GM19193 (cell line): ENCODE data around the gene RARB.

Source experiments
- POLR2A ChIP-seq: IDR thresholded peaks from 4 replicates; pipeline ENCODE4 v1.6.1; 2011; ENCODE audit not compliant: insufficient read depth, insufficient read length; ENCODE audit errors: extremely low read depth

The RARB gene

GRCh38 chr3:25427942-25428788 is at the start of gene RARB:
Gene RARB, plus strand, starts transcription at chr3:25428263. Its CDS starts 469 bp downstream, at chr3:25428732.
- no peak for TF ChIP-seq POLR2A

- TF ChIP-seq POLR2A: no peak
Measured at GRCh38 chr3:25378786-25379311, 49.2 kb upstream of the RARB start.

- TF ChIP-seq POLR2A: no peak
Measured at GRCh38 chr3:25380222-25380739, 47.8 kb upstream of the RARB start.

GRCh38 chr3:25381083-25381482 is 47.0 kb upstream of the RARB start:
- TF ChIP-seq POLR2A: no peak

- TF ChIP-seq POLR2A: no peak
Measured at GRCh38 chr3:25384471-25384870, 43.6 kb upstream of the RARB start.

GRCh38 chr3:25385807-25386460 is 42.1 kb upstream of the RARB start:
- TF ChIP-seq POLR2A: no peak

- TF ChIP-seq POLR2A: no peak
Measured at GRCh38 chr3:25386686-25387255, 41.3 kb upstream of the RARB start.

GRCh38 chr3:25390605-25391004 is 37.5 kb upstream of the RARB start:
- no peak for TF ChIP-seq POLR2A

GRCh38 chr3:25396251-25396650 is 31.8 kb upstream of the RARB start:
- TF ChIP-seq POLR2A: no peak

GRCh38 chr3:25396686-25397085 is 31.4 kb upstream of the RARB start:
- no peak for TF ChIP-seq POLR2A

- no peak for TF ChIP-seq POLR2A
Measured at GRCh38 chr3:25397150-25397549, 30.9 kb upstream of the RARB start.

- TF ChIP-seq POLR2A: no peak
Measured at GRCh38 chr3:25400587-25400986, 27.5 kb upstream of the RARB start.

GRCh38 chr3:25403968-25404367 is 24.1 kb upstream of the RARB start:
- TF ChIP-seq POLR2A: no peak

- TF ChIP-seq POLR2A: no peak
Measured at GRCh38 chr3:25404569-25404968, 23.5 kb upstream of the RARB start.

- TF ChIP-seq POLR2A: no peak
Measured at GRCh38 chr3:25405335-25405734, 22.7 kb upstream of the RARB start.
